Stimulated activated CD8-positive, alpha-beta memory T cell treated with anti-CD3 and anti-CD28 coated beads, Interleukin-4, amount 100 ng/mL, for 24 hours (primary cell): ENCODE data around the gene TEK.
"Not testable (repeated sequence)": the region's sequence is repeated elsewhere in the genome, so short reads cannot be mapped to it uniquely, and the experiment has no call there.

ENCODE experiments used
- DNase-seq: peaks from one replicate; pipeline ENCODE4 v3.0.0-alpha.2; 2020; ENCODE audit warnings: low read depth

The TEK gene

DNA sequence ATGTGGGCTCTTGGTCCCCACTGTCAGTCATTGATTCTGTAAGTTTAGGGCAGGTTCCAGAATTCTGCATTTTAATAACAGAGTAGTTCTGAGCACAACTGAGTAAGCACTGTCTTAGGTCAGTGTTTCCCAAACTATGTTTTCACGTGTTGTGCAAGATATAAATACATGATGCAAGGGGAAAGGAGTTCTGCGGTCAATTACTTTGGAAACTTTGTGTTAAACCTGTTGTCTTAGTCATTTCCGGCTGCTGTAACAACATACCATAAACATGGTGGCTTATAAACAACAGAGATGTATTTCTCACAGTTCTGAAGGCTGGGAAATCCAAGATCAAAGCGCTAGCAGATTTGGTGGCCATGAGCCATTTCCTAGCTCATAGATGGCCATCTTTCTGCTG is 118.2 kb downstream of the TEK start:
- DNase-seq: no peak

DNA sequence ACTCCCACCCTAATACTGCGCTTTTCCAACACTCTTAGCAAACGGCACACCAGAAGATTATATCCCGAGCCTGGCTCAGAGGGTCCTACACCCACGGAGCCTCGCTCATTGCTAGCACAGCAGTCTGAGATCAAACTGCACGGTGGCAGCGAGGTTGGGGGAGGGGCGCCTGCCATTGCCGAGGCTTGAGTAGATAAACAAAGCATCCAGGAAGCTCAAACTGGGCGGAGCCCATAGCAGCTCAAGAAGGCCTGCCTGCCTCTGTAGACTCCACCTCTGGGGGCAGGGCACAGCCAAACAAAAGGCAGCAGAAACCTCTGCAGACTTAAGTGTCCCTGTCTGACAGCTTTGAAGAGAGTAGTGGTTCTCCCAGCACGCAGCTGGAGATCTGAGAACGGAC is 130.6 kb downstream of the TEK start:
- DNase-seq: not testable (repeated sequence)

DNA sequence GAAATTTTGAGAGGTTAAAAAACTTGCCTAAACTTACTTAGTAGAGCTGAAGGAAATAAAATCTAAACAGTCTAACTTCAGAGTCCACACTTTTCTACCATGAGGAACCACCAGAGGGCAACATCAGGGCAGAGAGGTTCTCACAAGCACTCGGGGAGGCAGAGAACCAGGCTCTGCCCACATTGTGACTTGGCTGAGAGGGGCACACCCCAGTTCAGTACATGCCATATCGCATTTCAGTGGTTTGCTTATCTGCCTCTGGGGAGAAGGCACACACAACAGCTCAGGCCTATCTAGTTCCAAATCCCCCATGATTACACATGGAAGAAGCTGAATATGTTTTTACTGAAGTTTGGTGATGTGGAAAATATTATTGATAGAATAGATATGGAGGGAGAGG is 138.7 kb downstream of the TEK start:
- DNase-seq: no peak

DNA sequence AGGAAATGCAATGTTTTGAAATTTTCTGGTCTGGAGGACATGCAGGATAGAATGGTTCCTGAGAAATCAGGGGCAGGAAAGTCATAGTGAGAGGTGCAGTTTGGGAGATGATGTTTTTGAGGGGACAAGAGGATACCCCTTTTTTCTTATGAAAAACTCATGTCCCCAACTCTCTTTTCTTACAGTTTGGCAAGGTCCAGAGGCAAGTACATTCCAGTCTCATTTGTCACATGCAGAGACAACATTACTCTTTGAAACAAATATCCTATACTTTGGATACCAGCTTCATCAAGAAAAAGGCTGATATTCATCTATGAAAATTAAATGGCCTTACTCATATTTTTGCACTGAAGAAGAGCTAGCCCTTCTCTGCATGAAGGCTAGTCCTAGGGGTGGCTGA is 139.7 kb downstream of the TEK start:
- no peak for DNase-seq

DNA sequence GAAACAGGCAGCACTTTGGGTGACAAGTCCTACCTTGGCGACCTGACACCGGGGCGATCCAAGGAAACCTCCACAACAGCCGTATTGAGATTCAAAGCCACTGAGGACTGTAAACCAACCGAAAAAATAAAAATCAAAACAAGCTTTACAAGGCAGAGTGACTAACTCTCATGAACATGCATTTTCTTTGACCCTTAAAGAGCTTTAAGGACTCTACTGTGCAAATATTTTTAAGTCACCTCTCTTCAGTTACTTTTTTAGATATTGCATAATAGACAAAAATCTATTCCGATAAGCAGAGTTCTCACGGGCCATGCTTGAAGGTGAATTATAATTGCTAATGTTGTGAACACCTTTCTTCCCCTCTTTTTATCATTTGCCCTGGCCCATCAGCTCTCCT is 149.6 kb downstream of the TEK start:
- DNase-seq: no peak

DNA sequence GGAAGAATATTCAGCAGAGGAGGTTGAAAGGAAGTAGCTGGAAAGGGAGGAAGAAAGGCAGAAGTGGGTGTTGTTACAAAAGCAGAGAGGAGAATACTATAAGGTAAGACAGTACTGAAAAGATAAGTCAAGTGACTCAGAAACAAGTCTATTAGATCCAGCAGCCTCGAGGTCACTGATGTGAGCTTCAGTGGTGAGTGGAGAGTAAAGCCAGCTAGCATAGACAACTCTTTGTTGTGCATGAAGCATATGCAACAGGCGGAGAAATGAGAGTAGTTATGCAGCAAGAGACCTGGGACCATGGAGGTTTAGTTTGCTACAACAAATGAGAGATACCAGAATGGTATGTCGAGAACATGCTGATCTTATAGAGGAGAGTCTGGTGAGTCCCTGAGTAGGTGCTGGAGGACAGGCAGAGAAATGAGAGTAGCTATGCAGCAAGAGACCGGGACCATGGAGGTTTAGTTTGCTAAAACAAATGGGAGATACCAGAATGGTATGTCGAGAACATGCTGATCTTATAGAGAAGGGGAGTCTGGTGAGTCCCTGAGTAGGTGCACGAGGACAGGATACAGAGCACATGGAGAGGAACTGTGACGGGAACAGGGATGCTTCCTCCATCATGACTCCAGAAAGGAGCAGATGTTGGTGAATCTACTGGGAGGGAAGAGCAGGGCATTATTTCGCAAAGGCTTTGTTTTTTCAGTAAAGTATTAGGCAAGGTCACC is 151.9 kb downstream of the TEK start:
- no peak for DNase-seq

DNA sequence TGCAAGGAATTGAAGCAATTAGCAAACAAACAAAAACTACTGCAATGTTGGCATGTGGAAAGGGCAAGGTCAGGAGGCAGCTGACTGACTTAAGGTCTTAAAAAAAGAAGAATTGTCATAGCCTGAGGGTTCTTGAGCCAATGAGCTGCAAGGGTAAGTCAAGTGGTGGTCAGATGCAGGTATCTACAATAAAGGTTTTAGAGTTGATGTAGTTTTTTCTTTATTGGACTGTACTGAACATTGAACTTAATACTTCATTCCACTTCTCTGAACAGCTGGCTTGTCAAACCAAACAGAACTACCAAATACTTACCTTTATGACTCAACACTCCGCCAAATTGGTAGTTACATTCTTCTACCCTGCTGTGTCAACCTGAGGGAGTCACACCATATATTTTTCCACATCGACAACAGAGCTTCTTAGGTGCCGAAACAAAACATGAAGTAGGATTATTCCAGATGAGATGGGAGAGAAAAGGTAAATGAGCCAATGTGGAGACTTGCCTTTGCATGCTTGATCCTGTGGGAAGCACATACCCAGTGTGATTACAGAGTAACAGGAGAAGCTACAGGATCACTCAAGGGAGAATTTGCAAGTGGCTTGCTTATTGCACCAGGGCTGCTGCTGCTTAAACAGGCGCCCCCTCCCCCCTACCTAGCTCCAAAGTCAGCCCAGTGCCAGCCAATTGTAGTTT is 152.6 kb downstream of the TEK start:
- DNase-seq: no peak

DNA sequence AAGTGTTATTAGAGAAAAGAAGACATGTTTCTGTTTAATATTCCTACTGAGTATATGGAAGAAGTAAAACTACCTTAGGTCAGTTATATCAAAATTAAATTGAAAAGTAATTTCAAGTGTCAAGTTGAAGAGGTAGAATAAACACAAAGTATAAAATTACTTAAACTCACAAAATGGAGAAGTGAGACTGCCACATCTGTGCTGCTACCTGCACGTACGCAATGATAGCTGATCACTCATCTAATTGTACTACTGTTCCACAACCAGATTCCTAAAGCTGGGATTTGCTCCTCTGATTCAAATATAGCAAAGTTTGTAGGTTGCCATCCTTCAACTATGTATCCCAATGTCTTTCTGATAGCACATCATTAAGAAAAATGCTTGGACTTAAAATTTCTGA is 163.1 kb downstream of the TEK start:
- no peak for DNase-seq

DNA sequence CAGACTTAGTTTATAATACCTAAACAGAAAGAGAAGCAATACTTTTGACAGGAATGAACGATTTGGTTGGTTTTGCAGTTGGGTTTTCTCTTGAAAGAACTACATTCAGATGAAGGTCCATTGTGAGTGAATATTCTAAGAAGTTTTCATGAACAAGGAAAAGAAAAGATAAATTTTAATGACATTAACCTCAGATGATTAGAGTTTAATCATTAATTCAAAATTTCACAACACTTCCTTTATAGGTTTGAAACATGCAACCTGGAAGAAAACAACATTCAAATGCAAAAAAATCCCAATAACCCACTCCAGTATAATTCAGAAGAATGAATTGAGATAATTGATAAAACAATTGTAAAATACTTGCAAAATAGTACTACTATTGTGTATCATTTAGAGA is 164.2 kb downstream of the TEK start:
- no peak for DNase-seq

DNA sequence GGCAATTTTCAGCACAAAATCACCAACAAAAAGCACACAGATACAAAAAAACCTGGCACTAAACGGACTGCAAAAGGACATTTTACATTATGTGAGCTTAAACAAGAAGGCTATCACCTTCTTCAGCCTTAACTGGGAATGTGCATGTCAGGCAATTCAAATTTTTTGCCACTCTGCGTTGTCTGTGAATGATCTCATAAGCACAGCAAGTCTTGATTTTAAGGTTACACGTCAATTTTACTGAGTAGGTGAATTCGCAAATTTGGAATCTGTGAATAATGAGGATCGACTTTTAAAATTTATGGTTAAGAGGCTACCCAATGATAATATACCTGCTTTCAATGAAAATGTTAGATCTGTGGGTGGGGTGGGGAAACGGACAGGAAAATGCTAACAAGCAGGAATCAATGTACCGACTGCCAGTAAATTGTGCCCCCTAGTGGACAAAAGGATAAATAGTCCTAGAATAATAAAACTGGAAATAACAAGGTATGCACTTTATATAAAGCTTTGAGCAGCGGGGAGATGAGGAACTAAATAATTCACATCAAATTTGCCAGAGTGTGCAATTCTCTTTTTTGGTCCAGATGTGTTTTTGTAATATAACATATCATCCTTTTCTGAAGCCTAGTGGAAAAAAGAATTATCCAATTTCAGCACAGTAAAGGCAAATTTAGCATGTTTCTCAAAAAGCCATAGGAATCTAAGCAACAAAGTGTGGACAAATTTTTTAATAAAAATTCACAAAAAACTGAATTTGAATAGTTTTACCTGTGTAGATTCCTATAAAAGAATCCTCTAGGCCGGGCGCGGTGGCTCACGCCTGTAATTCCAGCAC is 167.4 kb downstream of the TEK start:
- no peak for DNase-seq

DNA sequence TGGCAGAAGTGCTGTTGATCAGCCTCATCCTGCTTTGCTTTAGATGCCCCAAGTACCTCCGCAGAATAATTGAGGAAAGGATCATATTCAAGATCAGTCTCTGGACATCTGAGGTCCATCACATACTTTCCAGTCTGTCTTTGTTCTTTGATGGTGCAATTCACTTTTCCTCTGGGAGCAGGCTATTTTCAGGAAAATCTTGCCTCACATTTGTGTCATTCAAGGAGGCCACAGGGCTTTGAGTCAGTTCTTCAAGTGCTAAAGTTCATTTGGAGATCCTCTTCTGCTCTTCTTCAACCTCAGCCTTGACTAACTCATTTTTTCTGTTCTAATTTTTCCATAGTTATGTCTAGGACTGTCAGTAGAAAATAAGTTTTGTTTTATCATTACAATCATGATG is 169.3 kb downstream of the TEK start:
- DNase-seq: no peak

DNA sequence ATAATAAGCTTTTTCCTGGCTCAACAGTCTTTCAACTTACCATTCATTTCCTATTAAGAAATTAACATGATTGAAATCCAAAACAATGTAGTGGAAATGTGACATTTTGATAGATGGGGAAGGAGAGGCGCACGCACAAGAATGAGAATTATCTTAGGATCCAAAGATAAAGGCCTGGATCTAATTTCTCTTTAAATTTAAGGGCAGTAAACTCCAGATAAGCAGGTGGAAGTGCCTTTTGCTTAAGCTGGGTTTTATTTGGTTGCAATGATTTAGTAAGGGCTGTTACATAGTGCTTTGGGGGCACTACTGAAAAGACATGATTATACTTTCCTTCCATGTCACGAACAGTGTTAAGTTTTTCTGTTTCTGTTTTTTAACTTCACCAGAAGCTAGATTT is 170.6 kb downstream of the TEK start:
- DNase-seq: no peak
